ENCODE measurements around the gene TAX1BP1.

Gene TAX1BP1

DNA sequence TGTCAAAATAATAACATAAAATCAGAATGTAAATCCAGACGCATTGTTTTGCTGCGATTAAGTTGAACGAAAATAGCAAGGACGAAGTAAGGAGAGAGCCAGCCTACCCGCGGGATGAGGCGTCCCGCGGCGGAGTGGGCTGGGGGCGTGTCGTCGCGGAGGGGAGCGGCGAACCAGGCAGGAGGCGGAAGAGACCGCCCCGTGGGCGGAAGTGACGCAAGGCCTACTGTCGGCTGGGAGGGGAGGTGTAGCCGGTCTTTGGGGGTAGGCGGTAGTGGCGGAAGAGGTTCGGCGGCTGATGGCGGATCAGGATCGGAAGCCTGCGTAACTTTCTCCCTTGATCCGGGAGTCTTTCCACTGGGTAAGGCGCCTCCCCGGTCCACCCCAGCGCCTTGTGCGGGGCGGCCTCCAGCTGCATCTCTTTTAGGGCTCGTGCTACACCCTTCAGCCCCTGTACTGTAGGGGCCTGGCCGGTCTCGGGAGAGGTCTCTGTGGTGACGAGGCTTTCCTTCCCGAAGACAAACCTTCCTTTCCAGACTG is at the start of gene TAX1BP1:
TSS of gene TAX1BP1 (plus strand) at position 254 of the 540 bp plus-strand sequence. CDS start 8,363 bp downstream, outside the sequence.
- peak; percentile 93 for DNase-seq

DNA sequence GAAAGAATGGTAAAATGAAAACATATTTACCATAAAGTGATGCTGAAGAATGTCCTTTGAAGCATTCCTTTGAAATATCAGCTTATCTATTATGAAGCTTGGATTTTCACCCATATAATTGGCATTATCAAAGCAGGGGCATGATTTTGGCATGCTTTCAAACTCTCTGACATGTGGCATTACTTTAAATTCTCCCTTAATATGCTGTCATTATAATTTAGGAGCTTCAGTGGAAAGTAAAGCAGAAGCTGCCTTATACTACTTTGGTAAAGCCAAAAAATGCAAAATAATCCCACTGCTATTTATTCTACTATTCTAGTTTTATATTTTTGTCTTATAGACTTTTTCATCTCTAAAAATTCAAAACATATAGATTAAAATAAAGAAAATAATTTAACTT is 49.3 kb upstream of the TAX1BP1 start:
- DNase-seq = no peak

DNA sequence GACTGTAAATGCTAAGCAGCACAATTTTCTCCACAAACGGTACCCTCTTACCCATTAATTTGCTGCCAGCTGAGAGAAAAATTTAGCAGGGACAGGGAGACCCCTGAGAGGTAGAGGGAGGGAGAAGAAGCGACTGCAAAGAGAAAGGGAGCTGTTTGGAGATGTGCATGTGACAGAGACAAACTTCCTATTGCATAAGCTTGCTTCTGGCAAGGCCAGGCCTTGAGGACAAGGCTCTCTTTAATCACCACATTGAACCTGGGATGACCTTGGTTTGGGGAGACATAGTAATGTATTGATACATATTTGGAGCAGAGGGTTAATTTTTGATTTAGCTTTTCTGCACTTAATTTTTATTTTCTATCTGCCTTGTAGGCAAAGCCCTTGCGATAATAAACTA is 46.2 kb upstream of the TAX1BP1 start:
- no peak for DNase-seq

DNA sequence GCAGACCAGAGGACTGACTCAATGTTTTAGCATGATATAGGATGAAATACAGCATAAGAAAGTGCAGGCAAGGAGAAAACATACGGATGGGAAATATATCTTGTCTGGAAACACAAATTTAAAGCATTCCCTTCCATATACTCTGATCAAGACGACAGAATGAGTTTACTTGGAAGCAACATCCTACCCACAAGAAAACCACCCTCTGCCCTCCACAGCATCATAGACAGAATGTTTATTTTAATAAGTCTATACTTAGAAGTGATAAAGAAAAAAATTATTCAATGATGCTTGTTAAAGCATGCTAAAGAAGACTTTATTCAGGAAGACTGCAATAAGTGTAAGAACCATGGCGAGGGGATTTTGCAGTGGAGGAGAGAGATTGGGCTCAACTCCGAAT is 44.9 kb upstream of the TAX1BP1 start:
- no peak for DNase-seq

DNA sequence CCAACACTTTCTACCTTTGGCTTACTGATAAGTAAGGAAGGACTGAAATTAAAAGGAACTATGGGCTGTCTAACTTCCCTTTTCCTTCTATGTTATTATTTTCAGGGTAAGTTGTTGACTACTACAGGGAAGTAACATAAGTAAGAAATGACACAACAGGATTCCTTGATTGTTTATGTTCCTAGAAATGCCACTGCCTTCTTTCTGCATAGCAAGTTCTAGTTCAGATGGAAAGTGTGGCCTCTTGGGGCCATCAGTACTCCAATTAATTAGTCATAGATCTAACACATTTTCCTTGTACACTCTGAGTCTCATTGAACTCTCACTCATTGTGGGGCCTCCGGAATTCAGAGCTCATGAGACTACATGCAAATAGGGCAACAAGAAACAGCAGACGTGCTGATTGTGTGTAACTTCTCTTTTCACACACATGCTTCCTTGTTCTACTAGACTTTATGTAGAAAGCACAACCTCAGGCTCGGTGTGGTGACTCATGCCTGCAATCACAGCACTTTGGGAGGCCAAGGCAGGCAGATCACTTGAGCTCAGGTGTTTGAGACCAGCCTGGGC is 42.0 kb upstream of the TAX1BP1 start:
- no peak for DNase-seq

DNA sequence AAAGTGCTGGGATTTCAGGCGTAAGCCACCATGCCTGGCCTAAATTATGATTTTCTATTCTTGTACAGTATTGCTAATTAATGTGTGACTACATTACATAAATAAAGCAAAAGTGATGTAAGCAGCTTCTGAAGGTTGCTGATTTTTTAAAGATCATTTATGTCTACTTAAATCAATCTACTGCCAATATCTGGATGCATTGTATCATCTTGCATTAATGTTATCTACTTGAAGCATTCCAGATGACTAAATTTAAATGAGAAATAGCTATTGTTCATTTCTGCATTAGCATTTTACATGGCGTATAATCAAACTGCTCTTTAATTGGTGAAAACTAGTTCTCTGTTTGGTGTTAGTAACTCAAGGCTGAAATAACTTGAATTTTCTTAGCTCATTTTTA is 40.2 kb upstream of the TAX1BP1 start:
- no peak for DNase-seq

DNA sequence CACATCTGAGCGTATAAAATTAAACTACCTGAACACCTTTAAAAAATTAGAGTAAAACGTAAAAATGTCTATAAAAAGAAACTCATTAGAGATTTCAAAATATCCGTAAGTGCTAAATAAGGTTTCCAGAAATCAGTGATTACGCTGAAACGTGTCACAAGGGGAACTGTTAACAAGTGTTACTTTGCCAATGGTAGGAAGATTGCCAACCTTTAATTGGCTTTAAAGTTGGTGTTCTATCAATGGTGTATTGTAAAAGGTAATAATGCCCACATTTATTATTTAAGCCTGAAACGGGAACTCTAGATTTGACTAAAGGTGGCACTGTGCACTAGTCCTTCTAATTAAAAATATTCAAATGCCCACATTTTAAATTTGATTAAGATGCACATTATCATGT is 39.5 kb upstream of the TAX1BP1 start:
- DNase-seq = no peak

DNA sequence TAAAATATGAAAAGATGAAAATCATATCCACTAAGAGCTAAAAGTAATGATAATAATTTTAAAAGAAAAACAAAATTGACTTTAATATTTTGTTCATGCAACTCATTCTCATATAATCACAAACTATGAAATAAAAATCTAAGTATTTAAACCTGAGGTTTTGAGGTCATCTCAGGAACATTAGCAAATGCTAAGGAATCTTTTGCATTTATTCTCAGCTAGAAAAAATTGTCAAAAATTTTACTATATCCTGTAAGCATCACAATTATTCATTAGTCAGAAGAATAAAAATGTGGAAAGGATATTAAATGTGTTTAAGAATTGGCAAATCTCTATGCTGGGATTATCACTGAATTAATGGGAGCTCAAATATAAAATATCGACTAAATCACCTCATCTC is 36.8 kb upstream of the TAX1BP1 start:
- DNase-seq = no peak

DNA sequence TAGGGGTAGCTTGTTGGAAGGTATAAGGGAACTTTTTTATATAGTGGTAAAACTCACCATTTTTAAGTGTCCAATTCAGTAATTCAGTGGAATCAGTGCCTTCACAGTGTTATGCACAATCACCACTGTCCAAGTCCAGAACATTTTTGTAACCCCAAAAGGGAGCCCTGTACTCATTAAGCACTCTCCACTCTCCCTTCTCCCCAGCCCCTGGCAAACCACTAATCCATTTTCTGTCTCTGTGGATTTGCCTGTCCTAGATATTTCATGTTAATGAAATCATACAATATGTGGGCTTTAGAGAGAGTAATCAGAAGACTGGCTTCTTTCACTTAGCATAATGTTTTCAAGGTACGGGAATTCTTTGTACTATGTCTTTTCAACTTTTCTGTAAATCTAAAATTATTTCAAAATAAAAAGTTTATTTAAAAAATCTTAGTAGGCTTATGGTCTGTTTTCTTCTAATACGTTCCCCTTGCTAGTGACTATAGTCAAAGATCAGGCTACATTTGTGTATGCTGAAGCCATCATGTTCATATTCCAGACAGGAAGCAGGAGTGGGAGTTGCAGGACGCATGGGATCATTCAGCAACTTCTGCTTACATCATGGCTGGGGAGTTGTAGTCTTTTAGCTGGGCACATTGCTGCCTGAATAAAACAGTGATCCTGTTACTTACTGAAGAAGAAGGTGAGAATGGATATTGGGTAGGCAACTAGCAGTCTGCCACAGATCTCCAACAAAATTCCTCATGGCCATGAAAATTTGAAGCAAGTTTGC is 35.4 kb upstream of the TAX1BP1 start:
- no peak for DNase-seq

DNA sequence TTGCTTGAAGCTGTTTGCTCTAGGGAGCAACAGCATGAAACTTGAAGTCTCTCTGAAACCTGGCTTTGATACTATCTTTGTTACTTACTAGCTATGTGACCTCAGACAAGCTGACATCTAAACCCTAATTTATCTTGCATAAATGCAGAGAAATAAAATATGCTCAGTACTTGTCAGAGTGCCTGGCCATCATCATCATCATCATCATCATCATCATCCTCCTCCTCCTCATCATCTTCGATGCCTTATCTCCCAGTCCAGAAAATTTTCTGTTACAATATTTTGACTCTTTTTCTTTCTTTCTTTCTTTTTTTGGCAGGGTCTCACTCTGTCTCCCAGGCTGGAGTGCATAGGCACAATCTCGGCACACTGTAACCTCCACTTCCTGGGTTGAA is 34.8 kb upstream of the TAX1BP1 start:
- DNase-seq = no peak

DNA sequence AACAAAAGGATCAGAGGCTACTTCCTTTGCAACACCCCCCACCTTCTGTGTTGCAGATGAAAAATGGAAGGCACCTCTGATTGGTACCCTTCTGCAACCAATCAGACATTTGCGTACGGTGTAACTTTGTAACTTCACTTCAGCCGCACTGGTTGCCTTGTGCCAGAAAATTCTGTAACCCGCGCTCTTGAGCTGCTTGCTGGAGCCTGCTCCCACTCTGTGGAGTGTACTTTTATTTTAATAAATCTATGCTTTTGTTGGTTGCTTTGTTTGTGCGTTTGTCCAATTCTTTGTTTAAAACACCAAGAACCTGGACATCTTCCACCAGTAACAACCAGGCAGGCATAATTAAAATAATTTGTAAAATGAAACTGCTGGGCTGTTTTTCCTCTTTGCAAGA is 31.5 kb upstream of the TAX1BP1 start:
- DNase-seq = no peak

DNA sequence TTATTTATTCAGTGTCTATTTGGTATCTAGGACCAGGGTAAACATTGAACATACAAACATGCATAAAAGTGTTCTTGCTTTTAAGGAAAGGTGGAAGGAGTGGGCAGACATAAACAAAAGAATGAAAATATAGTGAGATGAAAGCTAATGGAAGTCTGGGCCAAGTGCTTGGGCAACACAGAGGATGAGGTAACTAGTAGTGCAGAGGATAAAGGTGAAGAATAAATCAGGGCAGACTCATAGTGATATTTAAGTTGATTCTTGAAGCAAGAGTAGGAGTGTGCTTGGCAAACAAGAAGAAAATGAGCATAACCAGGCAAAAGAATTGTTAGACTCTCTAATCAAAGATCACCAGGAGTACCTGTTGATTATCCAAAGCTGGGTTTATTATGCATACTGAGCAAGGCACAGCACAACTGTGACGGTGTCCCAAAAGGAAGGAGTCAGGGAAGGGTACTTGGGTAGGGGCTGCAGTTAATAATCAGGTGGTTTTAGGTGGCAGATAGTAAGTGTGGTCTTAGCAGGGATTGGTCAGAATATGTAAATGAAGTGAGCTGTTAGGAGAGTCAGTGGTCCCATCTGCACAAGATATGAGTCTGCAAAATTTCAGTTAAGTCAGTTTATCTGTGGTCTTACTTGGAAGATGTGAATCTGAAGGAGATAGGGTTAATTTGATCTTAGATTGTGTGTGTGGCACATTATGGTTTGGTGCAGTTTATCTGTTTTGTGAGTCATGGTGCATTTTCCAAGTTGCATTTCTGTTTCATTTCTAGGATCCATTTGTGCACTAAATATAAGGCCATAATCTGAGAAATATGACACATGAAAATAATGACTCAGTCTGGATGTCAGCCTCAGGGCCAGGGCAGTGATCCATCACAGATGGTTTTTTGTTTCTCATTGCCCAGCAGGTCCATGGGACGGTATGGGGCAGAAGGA is 30.6 kb upstream of the TAX1BP1 start:
- no peak for DNase-seq

DNA sequence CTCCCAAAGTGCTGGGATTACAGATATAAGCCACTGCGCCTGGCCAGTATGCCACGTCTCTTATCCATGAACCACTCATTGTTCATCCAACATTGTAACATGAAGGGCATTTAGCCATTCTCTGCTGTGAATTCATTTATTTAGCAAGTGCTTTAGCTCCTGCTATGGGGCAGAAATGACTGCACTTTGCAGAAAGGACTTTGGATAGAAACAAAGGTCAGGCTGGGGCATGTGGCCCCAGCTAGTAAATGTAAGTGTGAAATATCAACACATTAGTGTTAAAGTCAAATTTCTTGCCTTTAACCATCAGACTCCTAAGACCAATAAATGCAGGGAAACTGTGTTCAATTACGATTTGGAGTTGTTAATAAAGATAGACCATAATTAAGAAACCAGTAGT is 27.7 kb upstream of the TAX1BP1 start:
- no peak for DNase-seq

DNA sequence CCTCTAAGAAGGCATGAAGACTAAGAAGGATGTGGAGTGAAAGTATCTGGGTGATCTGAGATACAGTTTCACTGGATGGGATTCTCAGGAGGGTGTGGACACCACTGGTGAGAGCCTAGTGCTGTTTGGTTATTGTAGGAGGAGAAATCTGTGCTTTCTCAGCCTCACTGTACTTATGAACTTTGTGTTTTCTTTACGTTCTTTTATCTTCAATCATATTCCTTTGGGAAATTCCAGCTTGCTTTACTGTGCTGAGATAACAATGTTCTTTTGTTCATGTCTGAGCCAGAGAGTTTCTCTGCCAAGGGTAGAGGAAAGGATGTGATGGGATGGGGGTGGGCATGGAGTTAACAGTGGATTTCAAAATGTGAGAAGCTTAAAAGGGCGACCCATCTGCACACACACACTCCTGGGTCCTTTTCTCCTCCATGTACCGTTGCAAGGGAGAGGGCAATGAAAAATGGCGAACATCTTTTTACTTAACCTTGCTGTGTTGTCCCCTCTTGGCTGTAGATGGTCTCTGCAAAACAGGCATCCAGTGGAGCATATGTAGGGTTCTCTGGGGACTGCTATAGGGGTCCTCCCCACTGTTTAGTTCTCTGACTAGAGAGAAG is 25.0 kb upstream of the TAX1BP1 start:
- no peak for DNase-seq

DNA sequence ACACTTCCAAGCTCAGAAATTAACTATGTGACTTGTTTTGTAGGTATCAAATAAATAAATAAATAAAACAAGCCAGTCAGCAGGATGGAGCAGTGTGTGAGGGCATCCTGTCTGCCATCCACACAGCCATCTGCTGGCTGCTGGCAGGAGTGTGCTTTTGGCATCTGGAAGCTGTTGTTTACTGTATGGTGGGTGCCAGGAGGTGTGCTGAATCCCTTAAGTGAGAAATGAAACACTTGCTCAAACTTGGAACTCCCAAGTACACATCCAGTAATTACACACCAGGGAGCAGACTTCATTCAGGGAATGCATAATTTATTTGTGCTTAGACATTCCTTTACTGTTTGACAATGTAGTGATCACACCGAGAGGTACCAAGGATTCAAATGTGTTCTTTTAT is 16.9 kb upstream of the TAX1BP1 start:
- DNase-seq = no peak

DNA sequence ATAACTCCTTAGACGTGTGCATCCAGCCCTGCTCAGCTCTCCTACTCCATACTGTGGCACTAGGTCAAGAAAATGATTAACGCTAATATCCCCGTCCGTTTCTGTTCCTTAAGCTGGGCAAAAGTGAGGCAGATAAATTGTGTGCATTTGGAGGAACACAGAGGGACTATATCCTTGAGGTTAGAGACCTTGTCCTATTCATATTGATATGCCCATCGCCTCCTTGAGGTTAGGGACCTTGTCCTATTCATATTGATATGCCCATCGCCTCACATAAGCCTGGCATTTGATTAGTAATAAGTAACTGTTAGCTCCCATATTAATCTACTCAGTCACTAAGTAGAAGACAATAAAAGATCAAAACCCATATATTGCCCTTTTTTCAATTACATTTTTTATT is 12.9 kb upstream of the TAX1BP1 start:
- DNase-seq = no peak

DNA sequence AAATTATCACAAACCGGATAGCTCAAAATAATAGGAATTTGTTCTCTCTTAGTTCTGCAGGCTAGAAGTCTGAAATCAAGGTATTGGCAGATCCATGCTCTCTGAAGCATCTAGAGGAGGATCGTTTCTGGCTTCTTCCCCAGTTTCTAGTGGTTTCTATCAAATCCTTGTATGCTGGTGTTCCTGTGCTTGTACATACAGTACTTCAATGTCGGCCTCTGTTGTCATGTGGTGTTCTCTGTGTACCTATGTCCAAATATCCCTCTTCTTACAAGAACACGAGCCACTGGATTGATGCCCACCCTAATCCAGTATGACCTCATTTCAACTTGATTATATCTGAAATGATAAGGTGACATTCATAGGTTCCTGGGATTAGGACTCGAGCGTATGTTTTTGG is 9.8 kb upstream of the TAX1BP1 start:
- no peak for DNase-seq

DNA sequence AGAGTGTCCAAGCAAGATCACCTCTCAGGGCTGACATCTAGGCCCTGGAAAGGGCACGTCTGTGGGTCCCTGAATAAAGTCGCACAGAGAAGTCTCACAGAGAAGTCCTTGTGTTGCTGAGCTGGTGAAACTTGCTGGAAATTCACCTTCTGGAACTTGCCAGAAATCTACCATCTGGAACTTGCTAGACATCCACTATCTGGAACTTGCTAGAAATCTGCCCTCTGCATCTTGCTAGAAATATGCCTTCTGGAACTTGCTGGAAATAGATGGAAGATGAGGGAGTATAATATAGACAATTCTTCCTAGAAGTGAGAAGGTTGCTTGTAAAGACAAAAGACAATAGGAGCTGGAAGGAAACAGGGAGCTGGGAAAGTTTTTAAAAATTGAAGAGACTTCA is 5.4 kb upstream of the TAX1BP1 start:
- DNase-seq = no peak

DNA sequence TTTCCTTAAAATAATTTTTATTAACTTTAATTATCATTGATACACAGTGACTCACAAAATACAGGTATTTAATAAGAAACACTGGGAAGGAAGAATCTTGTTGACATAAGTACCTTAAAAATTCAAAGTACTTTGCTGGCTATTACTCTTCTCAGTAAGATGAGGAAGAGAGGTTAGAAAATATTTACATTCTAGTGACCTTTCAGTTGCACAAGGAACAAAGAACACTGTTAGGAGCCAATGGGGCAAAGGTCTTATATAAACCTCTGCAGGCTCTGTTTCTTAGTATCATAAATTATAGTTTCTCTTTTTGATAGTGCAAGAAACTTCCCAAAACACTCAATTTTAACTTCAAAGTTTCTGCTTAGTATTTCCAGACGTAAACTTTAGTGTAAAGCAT is 4.8 kb upstream of the TAX1BP1 start:
- DNase-seq = no peak

DNA sequence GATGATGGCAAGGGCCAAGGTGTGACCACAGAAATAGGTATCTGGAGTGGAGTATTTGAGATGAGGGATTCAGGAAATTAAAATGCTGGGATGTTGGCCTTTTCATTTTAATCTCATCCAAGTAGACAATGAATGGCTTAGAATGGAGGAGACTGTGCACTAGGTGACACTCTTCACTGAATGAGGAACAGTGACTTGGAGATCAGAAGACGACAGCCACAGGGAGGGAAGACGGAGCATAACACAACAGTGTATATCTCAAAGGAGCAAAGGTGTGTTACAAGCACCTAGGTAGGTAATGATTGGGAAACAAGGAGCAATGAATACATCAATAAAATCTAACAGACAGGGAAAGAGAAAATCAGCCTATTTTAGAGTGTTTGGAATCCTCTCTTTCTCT is 4.1 kb upstream of the TAX1BP1 start:
- no peak for DNase-seq

DNA sequence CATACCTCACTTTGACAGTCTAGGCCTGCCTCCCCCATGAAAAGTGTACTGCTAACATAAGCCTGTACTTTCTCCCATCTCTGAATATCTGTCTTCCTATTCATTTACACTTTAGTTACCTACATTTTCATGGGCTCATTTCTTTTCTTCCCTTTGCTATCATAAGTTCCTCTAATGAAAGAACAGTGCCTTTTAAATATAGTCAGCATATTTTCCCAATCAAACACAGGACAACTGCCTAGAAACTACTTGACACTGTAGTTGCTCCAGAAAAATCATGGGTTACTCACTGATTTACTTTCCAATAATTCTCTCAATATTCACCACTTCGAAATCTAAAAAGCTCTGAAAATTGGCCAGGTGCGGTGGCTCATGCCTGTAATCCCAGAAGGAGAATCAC is 2.8 kb upstream of the TAX1BP1 start:
- no peak for DNase-seq

DNA sequence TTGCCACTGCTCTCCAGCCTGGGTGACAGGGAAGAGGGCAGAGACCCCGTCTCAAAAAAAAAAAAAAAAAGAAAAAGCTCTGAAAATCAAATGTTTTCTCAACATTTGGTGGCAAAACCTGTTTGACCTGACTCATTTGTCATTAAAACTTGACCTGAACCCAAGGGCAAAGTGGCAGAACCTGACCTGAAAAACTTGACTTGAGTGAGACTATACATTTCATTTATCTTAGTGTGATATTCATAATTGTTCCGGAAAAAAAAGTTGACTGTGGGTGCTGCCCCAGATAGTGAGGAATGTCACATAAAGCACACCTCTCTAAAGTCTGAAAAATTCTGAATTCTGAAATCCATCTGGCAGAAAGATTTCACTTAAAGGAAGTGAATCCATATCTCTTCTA is 2.3 kb upstream of the TAX1BP1 start:
- no peak for DNase-seq

DNA sequence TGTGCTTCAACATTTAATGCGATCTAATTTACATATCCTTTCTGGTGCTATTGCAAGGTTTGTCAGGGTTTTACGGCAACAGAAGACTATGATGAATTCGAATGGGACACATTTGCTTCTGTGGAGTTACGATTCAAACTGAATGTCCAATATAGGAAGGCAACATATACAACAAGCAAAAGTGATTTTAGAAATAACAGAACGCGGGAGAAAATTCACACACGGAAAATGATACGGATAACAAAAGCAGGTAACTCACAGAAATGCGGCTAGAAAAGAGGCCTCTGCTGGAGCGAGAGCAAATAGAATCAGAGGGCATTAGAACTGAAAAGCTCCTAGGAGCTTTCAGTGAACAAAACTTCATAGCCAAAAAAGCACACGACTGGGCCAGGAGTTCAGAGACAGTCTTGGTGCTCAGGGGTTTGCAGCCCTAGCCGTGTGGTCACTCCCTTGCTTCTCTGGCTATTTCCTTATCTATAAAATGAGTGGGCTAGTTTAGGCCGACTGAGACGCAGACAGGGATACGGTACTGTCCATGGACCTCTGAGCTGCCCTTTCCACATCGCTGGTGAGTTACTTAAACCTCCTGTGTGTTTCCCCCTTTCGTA is 557 bp upstream of the TAX1BP1 start:
- peak; percentile 71 for DNase-seq

All from NCI-H146 (cell line).